Measurements from ENCODE around the gene KIF20B. TPM values are rescaled to one million over a fixed set of nuclear protein-coding genes. Genes with fewer than 3 reads are reported as not detected.

KIF20B gene
- total RNA-seq: 6.7 TPM
- long read RNA-seq, partial matches to known transcripts: 9 of 9 reads
- long read RNA-seq, other reads (novel, unspliced or antisense): 0 of 9 reads

GRCh38 chr10:89701242-89702120, at the start of gene KIF20B:
TSS of gene KIF20B (plus strand) at chr10:89701590. CDS start at chr10:89705295, 3,705 bp downstream.
- peak; percentile 98 for DNase-seq
- ATAC-seq: peak; percentile 100
- no peaks in the 10 kb centered on the region for H3K27me3 ChIP-seq (ENCODE audit: low read depth)
- H3K9me3 ChIP-seq: no peaks in the 10 kb centered on the region
- peaks cover 6% of the 10 kb centered on the region for H3K4me1 ChIP-seq
- peak within 1 kb of the TSS; percentile 88 for H3K27ac ChIP-seq
- peak; percentile 42 for TF ChIP-seq CTCF (IDR thresholded peaks at IDR 0.05)
- intact Hi-C loops (cut with DNase I): no loop called here
- H3K36me3 ChIP-seq: no peaks in the 10 kb centered on the region
- H3K4me3 ChIP-seq: peak within 1 kb of the TSS; percentile 74

DNA sequence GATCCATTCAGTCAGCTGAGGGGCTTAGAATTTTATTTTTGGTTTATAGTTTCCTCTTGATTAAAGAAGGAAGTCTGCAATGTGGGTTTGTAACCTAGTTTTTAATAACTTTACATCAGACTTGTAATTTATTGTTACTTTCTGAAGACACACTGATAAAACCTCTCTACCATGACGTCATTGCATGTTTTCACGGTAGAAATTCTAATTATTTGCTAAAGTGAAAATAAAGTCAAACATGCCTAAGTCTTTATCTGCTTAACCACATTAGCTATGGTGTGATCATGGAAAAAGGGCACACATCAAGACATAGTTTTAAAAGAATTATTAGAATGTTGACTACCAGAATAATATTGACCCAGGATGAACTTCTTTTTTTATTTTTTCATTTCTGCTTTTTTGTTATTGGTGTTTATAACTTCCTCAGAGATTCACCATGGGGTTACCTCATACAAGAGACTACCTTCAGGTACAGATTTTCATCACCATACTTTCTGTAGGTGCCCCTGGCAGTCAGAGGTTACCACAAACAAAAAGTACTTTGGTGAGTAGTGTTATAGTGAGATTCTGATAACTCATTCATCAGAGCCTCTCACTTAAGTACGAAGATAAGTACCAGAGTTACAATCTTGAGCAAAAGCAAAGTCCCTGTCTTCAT, 49.3 kb upstream of the KIF20B start:
- no peaks in the 10 kb centered on the region for H3K4me1 ChIP-seq
- no peak for TF ChIP-seq CTCF (IDR thresholded peaks at IDR 0.05)
- H3K9me3 ChIP-seq: no peaks in the 10 kb centered on the region
- H3K4me3 ChIP-seq: no peak overlapping the region
- intact Hi-C loops (cut with DNase I): no loop called here
- ATAC-seq (no peak), DNase-seq (no peak)
- no peaks in the 10 kb centered on the region for H3K36me3 ChIP-seq
- H3K27ac ChIP-seq: no peak overlapping the region
- no peaks in the 10 kb centered on the region for H3K27me3 ChIP-seq (ENCODE audit: low read depth)

DNA sequence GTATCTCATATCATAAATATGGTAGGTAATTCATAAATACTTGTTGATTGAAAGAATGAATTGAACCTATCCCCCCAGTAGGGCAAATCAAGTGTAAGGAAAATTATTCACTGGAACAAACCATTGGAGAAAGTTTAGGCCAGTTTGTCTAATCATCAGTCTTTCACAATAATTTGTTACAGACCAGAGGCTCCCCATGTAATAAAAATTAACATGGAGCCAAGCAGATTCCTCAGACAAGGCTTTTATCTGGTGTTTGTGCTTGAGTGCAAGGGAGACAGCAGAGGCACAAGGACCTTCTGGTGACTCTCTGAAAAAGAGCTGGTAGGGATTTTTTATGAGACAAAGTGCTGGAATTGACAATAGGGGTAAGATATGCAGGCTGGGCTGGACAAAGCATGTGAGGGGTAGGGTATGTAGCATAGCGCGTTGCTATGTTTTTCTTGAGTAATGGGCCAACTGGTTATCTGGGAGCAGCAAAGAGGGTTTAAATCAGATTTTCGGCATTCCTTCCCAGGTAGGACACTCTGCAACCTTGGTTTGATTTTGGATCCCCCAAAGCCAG, 48.5 kb upstream of the KIF20B start:
- DNase-seq (no peak), ATAC-seq (no peak)
- H3K27me3 ChIP-seq (ENCODE audit: low read depth): no peaks in the 10 kb centered on the region

DNA sequence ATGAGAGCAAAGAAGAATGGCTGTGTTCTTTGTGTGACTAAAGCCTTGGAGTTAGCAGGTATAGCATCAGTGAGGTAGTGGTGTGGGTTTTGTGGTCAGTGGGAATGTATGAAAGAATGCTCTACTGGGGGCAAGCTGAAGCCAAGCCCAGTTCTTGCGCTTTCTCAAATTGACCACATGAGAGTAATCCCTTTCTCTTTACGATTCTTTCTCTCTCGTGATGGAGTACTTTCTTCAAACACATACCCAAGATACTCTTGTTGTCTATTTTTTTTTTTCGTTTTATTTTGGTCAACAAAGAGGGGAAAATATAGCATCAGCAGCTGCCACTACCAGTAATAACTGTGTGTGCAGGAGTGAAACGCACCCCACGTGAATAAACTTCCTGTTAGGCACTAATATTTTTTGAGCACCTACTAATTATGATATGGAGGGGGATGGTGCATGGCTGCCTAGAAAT, 48.0 kb upstream of the KIF20B start:
- H3K27ac ChIP-seq: no peak overlapping the region
- H3K4me3 ChIP-seq: no peak overlapping the region
- no peaks in the 10 kb centered on the region for H3K4me1 ChIP-seq
- H3K9me3 ChIP-seq: no peaks in the 10 kb centered on the region
- no peaks in the 10 kb centered on the region for H3K36me3 ChIP-seq
- ATAC-seq (no peak), DNase-seq (no peak)
- no peaks in the 10 kb centered on the region for H3K27me3 ChIP-seq (ENCODE audit: low read depth)
- no peak for TF ChIP-seq CTCF (IDR thresholded peaks at IDR 0.05)
- intact Hi-C loops (cut with DNase I): no loop called here

More for the DNA sequence above, 48.5 kb upstream of the KIF20B start:
- Histone ChIP-seq H3K4me3 (no peak overlapping the region), H3K36me3 (no peaks in the 10 kb centered on the region), H3K9me3 (no peaks in the 10 kb centered on the region), H3K27ac (no peak overlapping the region), H3K4me1 (no peaks in the 10 kb centered on the region)
- intact Hi-C loops (cut with DNase I): no loop called here
- TF ChIP-seq CTCF (IDR thresholded peaks at IDR 0.05): no peak

DNA sequence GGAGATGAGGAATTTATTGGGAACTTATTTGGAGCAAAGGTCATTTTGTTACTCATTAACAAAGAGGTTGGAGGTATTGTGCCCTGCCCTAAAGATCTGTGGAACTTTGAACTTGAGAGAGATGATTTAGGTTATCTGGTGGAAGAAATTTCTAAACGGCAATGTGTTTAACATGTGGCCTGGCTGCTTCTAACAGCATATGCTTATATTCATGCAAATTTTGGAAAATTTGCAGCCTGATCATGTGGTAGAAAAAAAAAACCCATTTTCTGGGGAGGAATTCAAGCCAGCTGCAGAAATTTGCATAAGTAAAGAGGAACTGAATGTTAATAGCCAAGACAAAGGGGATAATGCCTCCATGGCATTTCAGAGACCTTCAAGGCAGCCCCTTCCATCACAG, 45.7 kb upstream of the KIF20B start:
- no peak overlapping the region for H3K4me3 ChIP-seq
- no peak for TF ChIP-seq CTCF (IDR thresholded peaks at IDR 0.05)
- intact Hi-C loops (cut with DNase I): no loop called here
- H3K27me3 ChIP-seq (ENCODE audit: low read depth): no peaks in the 10 kb centered on the region
- DNase-seq (no peak), ATAC-seq (no peak)
- no peaks in the 10 kb centered on the region for H3K36me3 ChIP-seq
- H3K27ac ChIP-seq: no peak overlapping the region
- H3K9me3 ChIP-seq: no peaks in the 10 kb centered on the region
- H3K4me1 ChIP-seq: no peaks in the 10 kb centered on the region

Data from lower lobe of right lung (tissue), 2 donors.